K562 (cell line): ENCODE measurements around the gene LLGL2. TPM values are rescaled to one million over a fixed set of nuclear protein-coding genes. Genes with fewer than 3 reads are reported as not detected.

ENCODE experiments used
- ATAC-seq: fragments of 200-7000 bp; cut with Tn5 transposase; 3 replicates; pipeline ENCODE4 v1.9.1; 2020; ENCODE audit warnings: moderate library complexity
- BruUV-seq: library from RNA; stranded (reverse); fragments of 400-500 nt; replicated peaks from 2 replicates; lab custom pipeline; 2021; lab: Mats Ljungman, UMichigan
- CTCF ChIA-PET: fragments of 300-600 bp; formaldehyde crosslinking; extraction: SDS; loops from one replicate; lab custom pipeline; 2021; ENCODE audit warnings: low intra/inter-chr PET ratio; lab: Yijun Ruan, JAX
- POLR2A ChIA-PET: fragments of 300-600, 350-650 bp; sonication (Branson Sonifier 250); formaldehyde crosslinking; extraction: SDS; loops from one replicate; lab custom pipeline; 2021; ENCODE audit warnings: antibody characterized with exemption, inconsistent platforms; lab: Yijun Ruan, JAX
- DNase-seq, 4 experiments: peaks; one replicate each; pipeline versions ENCODE4 v3.0.0 to v3.0.0-alpha.2; 2011 to 2018; ENCODE audit warnings: low spot score in 3 of 4, mixed read lengths in 3 of 4; ENCODE audit errors: extremely low read depth in 1 of 4
- FAIRE-seq: peaks from 2 replicates; lab custom pipeline; 2011; peaks lifted over from hg19 to GRCh38; lab: Jason Lieb, UNC
- H2AFZ ChIP-seq: 2 replicates; pipeline ENCODE4 v1.6.0; 2011; ENCODE audit warnings: low read depth, low read length, control low read depth, inconsistent platforms
- H3K27ac ChIP-seq: fragments of 200-600 bp; 3 replicates; pipeline ENCODE4 v1.8.0; 2011; ENCODE audit warnings: low read depth, mild to moderate bottlenecking, control low read depth, inconsistent platforms, low read length, moderate library complexity, mixed read lengths; ENCODE audit errors: extremely low read depth
- H3K27me3 ChIP-seq, 2 experiments: fragments of 300-600 bp in 1 of 2; 2 replicates in 1 of 2; 3 replicates in 1 of 2; pipeline versions ENCODE4 v1.6.0 to v1.8.0; 2011; ENCODE audit warnings: inconsistent platforms in 2 of 2, low read length in 2 of 2, mild to moderate bottlenecking in 1 of 2, mixed read lengths in 1 of 2, moderate library complexity in 1 of 2; ENCODE audit not compliant: control insufficient read depth in 2 of 2, insufficient read depth in 2 of 2
- H3K36me3 ChIP-seq: fragments of 300-600 bp; 3 replicates; pipeline ENCODE4 v1.8.0; 2011; ENCODE audit warnings: mild to moderate bottlenecking, low read length, inconsistent platforms; ENCODE audit not compliant: control insufficient read depth, insufficient read depth
- H3K4me1 ChIP-seq, 2 experiments: fragments of 200-600 bp in 1 of 2; replicated peaks in 1 of 2; 2 replicates in 1 of 2; 3 replicates in 1 of 2; pipeline versions ENCODE4 v1.5.1 to v1.8.0; 2011; ENCODE audit warnings: inconsistent platforms in 2 of 2, low read length in 2 of 2, mild to moderate bottlenecking in 1 of 2, mixed read lengths in 1 of 2, moderate library complexity in 1 of 2; ENCODE audit not compliant: control insufficient read depth in 2 of 2, insufficient read depth in 2 of 2
- H3K4me2 ChIP-seq: 2 replicates; pipeline ENCODE4 v1.6.1; 2011; ENCODE audit warnings: low read length, control low read depth, inconsistent platforms, mixed read lengths; ENCODE audit not compliant: insufficient read depth
- H3K4me3 ChIP-seq: fragments of 200-600 bp; sonication (generic), shearing (Covaris generic); 2 replicates; pipeline ENCODE4 v1.5.1; 2016; ENCODE audit warnings: control low read depth, inconsistent platforms
- H3K79me2 ChIP-seq: fragments of 200-600 bp; 3 replicates; pipeline ENCODE4 v1.8.0; 2011; ENCODE audit warnings: low read length, inconsistent platforms; ENCODE audit not compliant: control insufficient read depth, insufficient read depth
- H3K9ac ChIP-seq, 2 experiments: 2 replicates each; pipeline versions ENCODE4 v1.6.0 to v1.6.1; 2011; ENCODE audit warnings: low read depth in 2 of 2, low read length in 2 of 2, control low read depth in 1 of 2, inconsistent platforms in 1 of 2, mild to moderate bottlenecking in 1 of 2, mixed read lengths in 1 of 2; ENCODE audit not compliant: insufficient read depth in 1 of 2
- H3K9me1 ChIP-seq: one replicate; pipeline ENCODE4 v1.6.0; 2011; ENCODE audit warnings: inconsistent platforms, mild to moderate bottlenecking, low read length, moderate library complexity; ENCODE audit not compliant: control insufficient read depth, insufficient read depth
- H3K9me3 ChIP-seq: replicated peaks from 2 replicates; pipeline ENCODE4 v1.5.1; 2011; ENCODE audit warnings: low read depth, low read length, inconsistent platforms; ENCODE audit not compliant: control insufficient read depth, insufficient read depth
- H4K20me1 ChIP-seq: replicated peaks from 2 replicates; pipeline ENCODE4 v1.6.1; 2011; ENCODE audit warnings: low read length, inconsistent platforms, mixed read lengths; ENCODE audit not compliant: control insufficient read depth, insufficient read depth
- ARID1B ChIP-seq: fragments of 450-650 bp; IDR thresholded peaks from 2 replicates; pipeline ENCODE4 v1.6.1; 2016; ENCODE audit warnings: antibody characterized with exemption, mild to moderate bottlenecking, inconsistent platforms
- CTCF ChIP-seq, 3 experiments: IDR thresholded peaks in 2 of 3; conservative IDR thresholded peaks in 1 of 3; 2 replicates each; pipeline ENCODE4 v1.5.1; 2011 to 2012; ENCODE audit warnings: low read length in 3 of 3, mild to moderate bottlenecking in 3 of 3, control low read depth in 2 of 3, improper control_type of control experiment in 1 of 3, inconsistent platforms in 1 of 3, low read depth in 1 of 3, mixed read lengths in 1 of 3, moderate library complexity in 1 of 3; ENCODE audit not compliant: insufficient read depth in 2 of 3
- HDAC8 ChIP-seq: fragments of 450-650 bp; IDR thresholded peaks from 2 replicates; pipeline ENCODE4 v1.6.1; 2016; ENCODE audit warnings: mild to moderate bottlenecking, missing genetic modification characterization, moderate library complexity, missing compliant biosample characterization
- PKNOX1 ChIP-seq: fragments of 450-650 bp; IDR thresholded peaks from 2 replicates; pipeline ENCODE4 v1.6.1; 2016
- POLR2B ChIP-seq: fragments of 450-650 bp; IDR thresholded peaks from 2 replicates; pipeline ENCODE4 v1.6.1; 2018; ENCODE audit warnings: low read depth; ENCODE audit not compliant: partially characterized antibody
- POLR2G ChIP-seq: fragments of 200-400 bp; formaldehyde crosslinking; IDR thresholded peaks from 2 replicates; pipeline ENCODE4 v1.6.1; 2017; ENCODE audit warnings: low read depth, mild to moderate bottlenecking, antibody characterized with exemption, low read length, moderate library complexity
- RBM39 ChIP-seq: fragments of 200-400 bp; formaldehyde crosslinking; optimal IDR thresholded peaks from 2 replicates; pipeline ENCODE3; 2018; ENCODE audit warnings: low read depth, low read length
- RFX5 ChIP-seq: IDR thresholded peaks from 2 replicates; pipeline ENCODE4 v1.6.1; 2011; ENCODE audit warnings: low read depth, mild to moderate bottlenecking, improper control_type of control experiment, low read length
- SREBF1 ChIP-seq: fragments of 150-350 bp; IDR thresholded peaks from 2 replicates; pipeline ENCODE4 v1.6.1; 2014; ENCODE audit warnings: antibody characterized with exemption, low read depth, low read length, borderline replicate concordance
- ZNF143 ChIP-seq: sonication (generic); formaldehyde crosslinking; IDR thresholded peaks from 2 replicates; pipeline ENCODE4 v1.9.0; 2022; ENCODE audit warnings: mild to moderate bottlenecking, missing genetic modification reagents
- ZNF184 ChIP-seq: sonication (generic); formaldehyde crosslinking; IDR thresholded peaks from 2 replicates; pipeline ENCODE4 v1.5.0; 2020; ENCODE audit warnings: missing genetic modification reagents
- ZNF224 ChIP-seq: sonication (generic); formaldehyde crosslinking; IDR thresholded peaks from 2 replicates; pipeline ENCODE4 v1.8.0; 2022; ENCODE audit warnings: mild to moderate bottlenecking, missing genetic modification reagents
- ZNF507 ChIP-seq: conservative IDR thresholded peaks from 2 replicates; pipeline ENCODE4 v1.6.1; 2017; ENCODE audit warnings: missing genetic modification characterization, missing compliant biosample characterization
- ZNF512 ChIP-seq: IDR thresholded peaks from 2 replicates; pipeline ENCODE4 v1.6.1; 2016; ENCODE audit warnings: missing genetic modification characterization, missing compliant biosample characterization
- ZNF695 ChIP-seq: fragments of 450-650 bp; formaldehyde crosslinking; IDR thresholded peaks from 2 replicates; pipeline ENCODE4 v1.4.0; 2020; ENCODE audit warnings: mild to moderate bottlenecking, moderate library complexity
- ZNF778 ChIP-seq: fragments of 450-650 bp; formaldehyde crosslinking; IDR thresholded peaks from 2 replicates; pipeline ENCODE4 v1.4.0; 2020; ENCODE audit warnings: mild to moderate bottlenecking, moderate library complexity
- ZNF79 ChIP-seq: fragments of 250-450 bp; sonication (Bioruptor Pico); IDR thresholded peaks from 2 replicates; pipeline ENCODE4 v1.4.0; 2020; ENCODE audit warnings: low read depth, mild to moderate bottlenecking, moderate library complexity
- WGBS: fragments of 100-300 bp; shearing (Covaris generic); methylation state at CpG from one replicate; pipeline ENCODE4 v1.1.6; 2016; ENCODE audit warnings: low coverage, mixed read lengths; ENCODE audit not compliant: insufficient coverage; ENCODE audit errors: missing lambda C conversion rate; 5-methylcytosine and 5-hydroxymethylcytosine counted together
- in situ Hi-C: fragments of 300-500 bp; cut with MboI; formaldehyde crosslinking; loops from 4 replicates; pipeline ENCODE4 v1.15.0; 2018; ENCODE audit warnings: inconsistent platforms, mixed read lengths
- intact Hi-C: fragments of 100-400 bp; cut with micrococcal nuclease; formaldehyde crosslinking; loops from 2 replicates; pipeline ENCODE4 v1.14.2; 2022
- polyA plus RNA-seq, 8 experiments: library from polyadenylated mRNA; depleted of rRNA in 4 of 8; stranded (reverse) in 5 of 8; unstranded in 3 of 8; fragments of >200 nt; fragmentation: Nextera tagmentation in 2 of 8; fragmentation: Illumina TruSeq in 1 of 8; extraction: Ambion mirVana in 2 of 8; extraction: Trizol in 1 of 8; gene quantifications; 2 replicates each; pipeline versions ENCODE4 v1.2.1 to v1.2.3, GENCODE V29; 2011 to 2014; ENCODE audit warnings: inconsistent platforms in 1 of 8, missing spikeins in 1 of 8
- total RNA-seq, 7 experiments: library from RNA; depleted of rRNA in 6 of 7; stranded (reverse); fragments of >200 nt in 6 of 7; fragmentation: Illumina TruSeq in 2 of 7; extraction: Trizol in 2 of 7; gene quantifications; 2 replicates each; pipeline versions ENCODE4 v1.2.1 to v1.2.3, GENCODE V29; 2011 to 2021; ENCODE audit warnings: low replicate concordance in 1 of 7

LLGL2 gene
- total and polyA plus RNA-seq, 9 of the 15 experiments (the other 6 are each of a cell fraction or from before 2014, with no cell fraction given) = 0.32 to 24.4 (median 10.2) TPM

GRCh38 chr17:75499313-75500022 lies 26.0 kb upstream of the LLGL2 start:
- Histone ChIP-seq H3K9ac (peak overlapping the region in 1 of 2 experiments; percentile 77; a peak in 2 of 4 replicates), H3K36me3 (peaks cover 41% of the 10 kb centered on the region; the same call in 2 of the 3 replicates), H3K4me3 (no peak overlapping the region), H3K27ac (no peak overlapping the region), H3K4me2 (no peak overlapping the region), H3K79me2 (no peaks in the 10 kb centered on the region), H3K9me3 (no peaks in the 10 kb centered on the region), H4K20me1 (no peaks in the 10 kb centered on the region), H3K9me1 (peaks cover 3% of the 10 kb centered on the region), H3K4me1 (peaks cover 0 to 61% of the 10 kb centered on the region in 2 experiments; a peak in 2 of 5 replicates), H3K27me3 (no peaks in the 10 kb centered on the region), H2AFZ (no peak overlapping the region)
- intact Hi-C loops = no loop called here
- TF ChIP-seq POLR2B (no peak), HDAC8 (tag) (no peak), ZNF224 (CRISPR knock-in tag) (no peak), SREBF1 (no peak), ZNF695 (CRISPR knock-in tag) (no peak), ZNF79 (CRISPR knock-in tag) (no peak), CTCF (IDR thresholded peaks at IDR 0.05 in 2 of 3, conservative IDR thresholded peaks at IDR 0.05 in 1 of 3; ENCODE audit: insufficient read depth in 2 of 3, low read depth in 1 of 3, low read length in 3 of 3) (0 out of 6 replicates have a peak, but pooled peaks of 1 of the 3 experiments have one; percentile 2), RFX5 (no peak), ZNF143 (CRISPR knock-in tag) (no peak), ZNF184 (CRISPR knock-in tag) (no peak), ARID1B (no peak), PKNOX1 (0 out of 2 replicates have a peak, but pooled peaks have one; percentile 13), POLR2G (0 out of 2 replicates have a peak, but pooled peaks have one; percentile 32), ZNF778 (CRISPR knock-in tag) (no peak), ZNF512 (tag) (no peak), RBM39 (no peak), ZNF507 (tag) (no peak)
- POLR2A ChIA-PET = interaction anchor here (0.9 to 2.8 kb wide), 6 partner anchors 9 to 239 kb away, joined by 3 to 9 read pairs (median 4); partner anchors contain the start of genes GGA3, MRPS7 and SMIM5
- in situ Hi-C loops = loop anchor here (5.0 kb wide), 1 partner anchor 72 kb away; no protein-coding TSS in a partner anchor
- FAIRE-seq (no peak), DNase-seq (peak; percentile 24 to 70 (median 49)), ATAC-seq (peak; percentile 24; the same call in 2 of the 3 replicates)
- CTCF ChIA-PET = interaction anchor here (0.5 kb wide), 1 partner anchor 254 kb away, joined by 5 read pairs; no protein-coding TSS in a partner anchor
- 57% methylated on average over 10 of the region's 16 CpGs for WGBS
- TSS peak; percentile 58 for BruUV-seq
